ENCODE results near the gene FAM118A.

DNA sequence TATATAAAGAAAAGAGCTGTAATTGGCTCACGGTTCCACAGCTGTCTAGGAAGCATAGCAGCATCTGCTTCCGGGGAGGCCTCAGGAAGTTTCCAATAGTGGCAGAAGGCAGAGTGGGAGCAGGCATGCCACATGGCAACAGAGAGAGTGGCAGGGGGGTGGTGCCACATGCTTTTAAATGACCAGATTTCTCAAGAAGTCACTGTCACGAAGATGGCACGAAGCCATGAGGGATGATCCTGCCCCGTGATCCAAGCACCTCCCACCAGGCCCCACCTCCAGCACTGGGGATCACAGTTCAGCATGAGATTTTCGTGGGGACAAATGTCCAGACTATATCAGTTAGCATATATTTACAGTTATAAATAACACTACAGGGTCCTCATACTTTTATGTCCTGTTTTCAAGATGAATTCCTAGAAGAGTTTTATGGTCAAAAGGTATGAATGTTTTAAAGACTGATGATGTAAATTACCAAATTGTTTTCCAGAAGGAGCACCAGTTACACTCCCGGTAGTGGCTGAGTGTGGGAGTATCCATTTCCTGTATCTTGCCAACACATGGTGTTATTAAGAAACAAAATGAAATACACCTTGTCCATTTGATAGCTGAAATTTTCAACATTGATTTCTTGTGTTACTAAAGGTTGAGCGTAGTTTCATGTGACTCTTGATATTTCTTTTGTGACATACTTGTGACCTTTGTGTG is 19.2 kb downstream of the FAM118A start:
- TF ChIP-seq, protein P1, sequence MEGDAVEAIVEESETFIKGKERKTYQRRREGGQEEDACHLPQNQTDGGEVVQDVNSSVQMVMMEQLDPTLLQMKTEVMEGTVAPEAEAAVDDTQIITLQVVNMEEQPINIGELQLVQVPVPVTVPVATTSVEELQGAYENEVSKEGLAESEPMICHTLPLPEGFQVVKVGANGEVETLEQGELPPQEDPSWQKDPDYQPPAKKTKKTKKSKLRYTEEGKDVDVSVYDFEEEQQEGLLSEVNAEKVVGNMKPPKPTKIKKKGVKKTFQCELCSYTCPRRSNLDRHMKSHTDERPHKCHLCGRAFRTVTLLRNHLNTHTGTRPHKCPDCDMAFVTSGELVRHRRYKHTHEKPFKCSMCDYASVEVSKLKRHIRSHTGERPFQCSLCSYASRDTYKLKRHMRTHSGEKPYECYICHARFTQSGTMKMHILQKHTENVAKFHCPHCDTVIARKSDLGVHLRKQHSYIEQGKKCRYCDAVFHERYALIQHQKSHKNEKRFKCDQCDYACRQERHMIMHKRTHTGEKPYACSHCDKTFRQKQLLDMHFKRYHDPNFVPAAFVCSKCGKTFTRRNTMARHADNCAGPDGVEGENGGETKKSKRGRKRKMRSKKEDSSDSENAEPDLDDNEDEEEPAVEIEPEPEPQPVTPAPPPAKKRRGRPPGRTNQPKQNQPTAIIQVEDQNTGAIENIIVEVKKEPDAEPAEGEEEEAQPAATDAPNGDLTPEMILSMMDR (optimal IDR thresholded peaks at IDR 0.05 in 1 of 3, IDR thresholded peaks at IDR 0.05 in 1 of 3, conservative IDR thresholded peaks at IDR 0.05 in 1 of 3; ENCODE audit: extremely low read depth in 1 of 3, insufficient read depth in 2 of 3, low read length in 3 of 3): no peak
- TF ChIP-seq EZH2 (IDR thresholded peaks at IDR 0.05; ENCODE audit: low read length): no peak

Data from keratinocyte (primary cell).